IMR-90 (cell line): ENCODE measurements around the gene ASTN2.

Source experiments
- BHLHE40 ChIP-seq: fragments of 150-350 bp; IDR thresholded peaks from 2 replicates; pipeline ENCODE4 v1.6.1; 2016; ENCODE audit warnings: mild to moderate bottlenecking, low read depth, low read length
- CEBPB ChIP-seq: IDR thresholded peaks from 2 replicates; pipeline ENCODE4 v1.6.1; 2012; ENCODE audit warnings: low read depth, low read length, improper control_type of control experiment
- CTCF ChIP-seq: conservative IDR thresholded peaks from 2 replicates; pipeline ENCODE4 v1.5.1; 2012; ENCODE audit warnings: mild to moderate bottlenecking, low read depth, low read length, improper control_type of control experiment
- ELK1 ChIP-seq: fragments of 150-350 bp; IDR thresholded peaks from 2 replicates; pipeline ENCODE4 v1.6.1; 2016; ENCODE audit warnings: low read depth, mild to moderate bottlenecking, low read length, moderate library complexity, borderline replicate concordance
- MAFK ChIP-seq: IDR thresholded peaks from 2 replicates; pipeline ENCODE4 v1.6.1; 2012; ENCODE audit warnings: low read depth, low read length, improper control_type of control experiment
- MAZ ChIP-seq: IDR thresholded peaks from 2 replicates; pipeline ENCODE4 v1.6.1; 2012; ENCODE audit warnings: low read depth, mild to moderate bottlenecking, low read length, improper control_type of control experiment, moderate library complexity, borderline replicate concordance
- MXI1 ChIP-seq: IDR thresholded peaks from 2 replicates; pipeline ENCODE4 v1.6.1; 2012; ENCODE audit warnings: low read depth, mild to moderate bottlenecking, low read length, moderate library complexity, borderline replicate concordance
- NFE2L2 ChIP-seq: fragments of 150-350 bp; IDR thresholded peaks from 2 replicates; pipeline ENCODE4 v1.6.1; 2016; ENCODE audit warnings: low read depth, mild to moderate bottlenecking, low read length
- POLR2A ChIP-seq: IDR thresholded peaks from 2 replicates; pipeline ENCODE4 v1.6.1; 2012; ENCODE audit warnings: mild to moderate bottlenecking, low read depth, low read length
- RFX5 ChIP-seq: IDR thresholded peaks from 2 replicates; pipeline ENCODE4 v1.8.0; 2012; ENCODE audit warnings: low read depth, mild to moderate bottlenecking, low read length, moderate library complexity
- SMC3 ChIP-seq: fragments of 150-350 bp; IDR thresholded peaks from 2 replicates; pipeline ENCODE4 v1.6.1; 2016; ENCODE audit warnings: low read depth, mild to moderate bottlenecking, antibody characterized with exemption, low read length, moderate library complexity
- USF2 ChIP-seq: fragments of 150-350 bp; IDR thresholded peaks from 2 replicates; pipeline ENCODE4 v1.6.1; 2017; ENCODE audit warnings: mild to moderate bottlenecking, antibody characterized with exemption, low read length, low read depth

- TF ChIP-seq NFE2L2 (no peak), MAZ (no peak), CTCF (no peak), POLR2A (no peak), ELK1 (no peak), SMC3 (no peak), BHLHE40 (no peak), MAFK (no peak), USF2 (no peak), CEBPB (no peak), RFX5 (no peak), MXI1 (no peak)
Observed at GRCh38 chr9:117091529-117091928, 323.3 kb downstream of the ASTN2 start.
